Loucy (cell line): ENCODE results near the gene ZNF32.
A peak's percentile ranks its signal among the peaks of the same experiment; 100 is the strongest.

Experiments used
- H2AFZ ChIP-seq: fragments of 200-600 bp; sonication (generic); 2 replicates; pipeline ENCODE4 v1.6.0; 2016; ENCODE audit warnings: antibody characterized with exemption, mild to moderate bottlenecking, low read length, moderate library complexity
- H3F3A ChIP-seq: fragments of 200-600 bp; 2 replicates; pipeline ENCODE4 v1.6.0; 2016; ENCODE audit warnings: antibody characterized with exemption, low read depth, mild to moderate bottlenecking
- H3K27me3 ChIP-seq: fragments of 200-600 bp; sonication (generic); 2 replicates; pipeline ENCODE4 v1.6.1; 2014; ENCODE audit warnings: low read length, mild to moderate bottlenecking; ENCODE audit not compliant: insufficient read depth, poor library complexity, severe bottlenecking
- H3K36me3 ChIP-seq: fragments of 200-600 bp; sonication (generic); 2 replicates; pipeline ENCODE4 v1.6.1; 2016; ENCODE audit warnings: low read length; ENCODE audit not compliant: insufficient read depth
- H3K4me1 ChIP-seq: fragments of 200-600 bp; sonication (generic); 2 replicates; pipeline ENCODE4 v1.5.1; 2014; ENCODE audit warnings: low read length, mild to moderate bottlenecking; ENCODE audit not compliant: insufficient read depth, poor library complexity, severe bottlenecking
- H3K4me2 ChIP-seq: fragments of 200-600 bp; sonication (generic); 2 replicates; pipeline ENCODE4 v1.6.0; 2014; ENCODE audit warnings: antibody characterized with exemption, low read length, low read depth, mild to moderate bottlenecking; ENCODE audit not compliant: poor library complexity, severe bottlenecking
- H3K4me3 ChIP-seq: fragments of 200-600 bp; sonication (generic); 2 replicates; pipeline ENCODE4 v1.5.1; 2014; ENCODE audit warnings: low read length, mild to moderate bottlenecking, mixed read lengths; ENCODE audit not compliant: poor library complexity, severe bottlenecking
- H3K79me2 ChIP-seq: fragments of 200-600 bp; sonication (generic); 2 replicates; pipeline ENCODE4 v1.6.1; 2014; ENCODE audit warnings: low read length; ENCODE audit not compliant: insufficient read depth
- H3K9ac ChIP-seq: fragments of 200-600 bp; sonication (generic); 2 replicates; pipeline ENCODE4 v1.6.0; 2014; ENCODE audit warnings: mild to moderate bottlenecking, low read depth, low read length, moderate library complexity; ENCODE audit not compliant: poor library complexity, severe bottlenecking
- H3K9me2 ChIP-seq: fragments of 200-600 bp; sonication (generic); replicated peaks from 2 replicates; pipeline ENCODE4 v1.6.1; 2016; ENCODE audit warnings: low read depth, low read length, mixed read lengths
- H3K9me3 ChIP-seq: fragments of 200-600 bp; sonication (generic); 2 replicates; pipeline ENCODE4 v1.6.1; 2014; ENCODE audit warnings: mild to moderate bottlenecking, antibody characterized with exemption, low read length, low read depth; ENCODE audit not compliant: insufficient read depth
- H4K20me1 ChIP-seq: fragments of 200-600 bp; sonication (generic); 2 replicates; pipeline ENCODE4 v1.6.0; 2014; ENCODE audit warnings: antibody characterized with exemption, low read length, mild to moderate bottlenecking; ENCODE audit not compliant: insufficient read depth, poor library complexity, severe bottlenecking
- EZH2phosphoT487 ChIP-seq: fragments of 200-600 bp; IDR thresholded peaks from 2 replicates; pipeline ENCODE4 v1.6.1; 2018; ENCODE audit warnings: antibody characterized with exemption, mild to moderate bottlenecking, moderate library complexity, borderline replicate concordance
- TF ChIP-seq, protein P1 (sequence below): fragments of 200-600 bp; sonication (generic); conservative IDR thresholded peaks from 2 replicates; pipeline ENCODE4 v1.5.1; 2014; ENCODE audit warnings: mild to moderate bottlenecking, antibody characterized with exemption, low read length

ZNF32 gene

GRCh38 chr10:43673471-43673870 is 24.8 kb upstream of the ZNF32 start:
- Histone ChIP-seq H3F3A (no peaks in the 10 kb centered on the region), H3K79me2 (no peaks in the 10 kb centered on the region), H3K9ac (no peak overlapping the region), H3K9me2 (no peaks in the 10 kb centered on the region), H4K20me1 (no peaks in the 10 kb centered on the region), H3K9me3 (no peaks in the 10 kb centered on the region), H3K4me2 (no peak overlapping the region), H3K27me3 (no peaks in the 10 kb centered on the region), H3K4me1 (no peaks in the 10 kb centered on the region), H2AFZ (no peak overlapping the region), H3K4me3 (no peak overlapping the region), H3K36me3 (no peaks in the 10 kb centered on the region)
- TF ChIP-seq EZH2phosphoT487 = no peak
- TF ChIP-seq, protein P1, sequence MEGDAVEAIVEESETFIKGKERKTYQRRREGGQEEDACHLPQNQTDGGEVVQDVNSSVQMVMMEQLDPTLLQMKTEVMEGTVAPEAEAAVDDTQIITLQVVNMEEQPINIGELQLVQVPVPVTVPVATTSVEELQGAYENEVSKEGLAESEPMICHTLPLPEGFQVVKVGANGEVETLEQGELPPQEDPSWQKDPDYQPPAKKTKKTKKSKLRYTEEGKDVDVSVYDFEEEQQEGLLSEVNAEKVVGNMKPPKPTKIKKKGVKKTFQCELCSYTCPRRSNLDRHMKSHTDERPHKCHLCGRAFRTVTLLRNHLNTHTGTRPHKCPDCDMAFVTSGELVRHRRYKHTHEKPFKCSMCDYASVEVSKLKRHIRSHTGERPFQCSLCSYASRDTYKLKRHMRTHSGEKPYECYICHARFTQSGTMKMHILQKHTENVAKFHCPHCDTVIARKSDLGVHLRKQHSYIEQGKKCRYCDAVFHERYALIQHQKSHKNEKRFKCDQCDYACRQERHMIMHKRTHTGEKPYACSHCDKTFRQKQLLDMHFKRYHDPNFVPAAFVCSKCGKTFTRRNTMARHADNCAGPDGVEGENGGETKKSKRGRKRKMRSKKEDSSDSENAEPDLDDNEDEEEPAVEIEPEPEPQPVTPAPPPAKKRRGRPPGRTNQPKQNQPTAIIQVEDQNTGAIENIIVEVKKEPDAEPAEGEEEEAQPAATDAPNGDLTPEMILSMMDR = no peak

DNA sequence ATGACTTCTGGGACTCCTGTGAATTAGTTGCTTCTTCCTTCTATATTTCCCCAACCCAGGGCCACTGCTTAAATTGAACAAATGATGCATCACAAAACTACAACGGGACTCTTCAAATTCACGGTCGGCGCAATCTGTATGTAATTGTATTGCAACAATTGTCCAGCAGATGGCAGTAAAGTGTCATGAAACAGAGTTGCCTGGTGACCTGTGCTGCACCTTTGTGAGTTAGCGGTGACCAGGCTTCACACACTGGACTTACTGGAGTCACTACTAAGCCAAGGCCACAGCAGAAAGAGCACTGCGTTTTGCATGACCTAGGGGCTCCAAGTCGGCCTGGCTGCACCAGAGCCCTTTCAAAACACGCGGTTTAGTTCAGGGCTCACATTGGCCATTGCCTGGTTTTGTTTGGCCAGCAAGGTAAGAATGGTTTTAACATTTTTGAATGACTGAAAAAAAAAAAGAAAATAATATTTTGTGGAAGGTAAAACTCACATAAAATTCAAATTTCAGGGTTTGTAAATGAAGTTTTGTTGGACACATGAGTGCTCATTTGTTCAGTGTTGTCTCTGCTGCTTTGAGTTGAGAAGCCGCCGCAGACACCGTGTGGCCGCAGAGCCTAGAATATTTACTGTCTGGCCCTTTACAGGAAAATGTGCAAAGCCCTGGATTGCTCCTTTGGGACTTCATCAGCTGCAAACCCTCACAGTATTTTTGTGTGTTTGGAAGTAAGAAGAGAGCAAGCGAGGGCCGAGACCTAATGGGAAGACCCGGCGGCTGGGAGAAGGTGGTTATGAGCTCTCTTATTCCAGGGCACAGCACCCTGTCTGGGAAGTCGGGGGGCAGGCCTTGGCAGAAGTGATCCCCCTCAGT is 23.2 kb upstream of the ZNF32 start:
- no peaks in the 10 kb centered on the region for H3K36me3 ChIP-seq
- H3K9ac ChIP-seq = no peak overlapping the region
- no peaks in the 10 kb centered on the region for H3F3A ChIP-seq
- no peak for TF ChIP-seq EZH2phosphoT487
- TF ChIP-seq, protein P1 = peak; percentile 87
- H3K9me2 ChIP-seq = no peaks in the 10 kb centered on the region
- H3K79me2 ChIP-seq = no peaks in the 10 kb centered on the region
- peak overlapping the region; percentile 71 for H2AFZ ChIP-seq
- H3K27me3 ChIP-seq = no peaks in the 10 kb centered on the region
- H3K9me3 ChIP-seq = no peaks in the 10 kb centered on the region
- no peak overlapping the region for H3K4me3 ChIP-seq
- H4K20me1 ChIP-seq = no peaks in the 10 kb centered on the region
- H3K4me1 ChIP-seq = no peaks in the 10 kb centered on the region
- no peak overlapping the region for H3K4me2 ChIP-seq

GRCh38 chr10:43669386-43669785 is 20.7 kb upstream of the ZNF32 start:
- no peaks in the 10 kb centered on the region for H4K20me1 ChIP-seq
- H2AFZ ChIP-seq = no peak overlapping the region
- H3K79me2 ChIP-seq = no peaks in the 10 kb centered on the region
- H3K4me2 ChIP-seq = no peak overlapping the region
- TF ChIP-seq, protein P1 = no peak
- TF ChIP-seq EZH2phosphoT487 = no peak
- no peaks in the 10 kb centered on the region for H3K27me3 ChIP-seq
- no peaks in the 10 kb centered on the region for H3K9me3 ChIP-seq
- no peaks in the 10 kb centered on the region for H3K4me1 ChIP-seq
- no peak overlapping the region for H3K9ac ChIP-seq
- H3K4me3 ChIP-seq = no peak overlapping the region
- H3K9me2 ChIP-seq = no peaks in the 10 kb centered on the region
- no peaks in the 10 kb centered on the region for H3F3A ChIP-seq
- no peaks in the 10 kb centered on the region for H3K36me3 ChIP-seq
